SK-N-SH (cell line): ENCODE data around the gene FZD7.

ENCODE experiments used
- EZH2phosphoT487 ChIP-seq: fragments of 200-600 bp; sonication (generic); IDR thresholded peaks from 2 replicates; pipeline ENCODE4 v1.6.1; 2017; ENCODE audit warnings: low read depth, mixed run types, mild to moderate bottlenecking, antibody characterized with exemption, moderate library complexity, borderline replicate concordance
- FOXM1 ChIP-seq: IDR thresholded peaks from 2 replicates; pipeline ENCODE4 v1.4.0; 2012; ENCODE audit warnings: low read depth, mild to moderate bottlenecking
- GABPA ChIP-seq: IDR thresholded peaks from 2 replicates; pipeline ENCODE4 v1.4.0; 2012; ENCODE audit warnings: low read depth, mild to moderate bottlenecking
- MXI1 ChIP-seq: IDR thresholded peaks from 2 replicates; pipeline ENCODE4 v1.6.1; 2012; ENCODE audit warnings: mild to moderate bottlenecking, low read depth, low read length, improper control_type of control experiment
- NRF1 ChIP-seq: IDR thresholded peaks from 2 replicates; pipeline ENCODE4 v1.6.1; 2012; ENCODE audit warnings: low read depth, mild to moderate bottlenecking, low read length
- POLR2AphosphoS5 ChIP-seq: IDR thresholded peaks from 2 replicates; pipeline ENCODE4 v1.6.1; 2012; ENCODE audit warnings: low read depth, low read length
- RFX5 ChIP-seq: IDR thresholded peaks from 2 replicates; pipeline ENCODE4 v1.6.1; 2012; ENCODE audit warnings: mild to moderate bottlenecking, improper control_type of control experiment, low read length
- RXRA ChIP-seq: IDR thresholded peaks from 2 replicates; pipeline ENCODE4 v1.4.0; 2012; ENCODE audit warnings: low read depth, mild to moderate bottlenecking, borderline replicate concordance
- TAF1 ChIP-seq: IDR thresholded peaks from 2 replicates; pipeline ENCODE4 v1.6.1; 2012; ENCODE audit warnings: low read depth, mild to moderate bottlenecking, low read length, moderate library complexity, borderline replicate concordance
- TF ChIP-seq, protein P1 (sequence below): fragments of 200-600 bp; sonication (generic); IDR thresholded peaks from 2 replicates; pipeline ENCODE4 v1.6.1; 2017; ENCODE audit warnings: antibody characterized with exemption, mild to moderate bottlenecking, moderate library complexity
- TF ChIP-seq, protein P2 (sequence below): fragments of 150-350 bp; IDR thresholded peaks from 2 replicates; pipeline ENCODE4 v1.6.1; 2017; ENCODE audit warnings: antibody characterized with exemption, low read length, low read depth, borderline replicate concordance

DNA sequence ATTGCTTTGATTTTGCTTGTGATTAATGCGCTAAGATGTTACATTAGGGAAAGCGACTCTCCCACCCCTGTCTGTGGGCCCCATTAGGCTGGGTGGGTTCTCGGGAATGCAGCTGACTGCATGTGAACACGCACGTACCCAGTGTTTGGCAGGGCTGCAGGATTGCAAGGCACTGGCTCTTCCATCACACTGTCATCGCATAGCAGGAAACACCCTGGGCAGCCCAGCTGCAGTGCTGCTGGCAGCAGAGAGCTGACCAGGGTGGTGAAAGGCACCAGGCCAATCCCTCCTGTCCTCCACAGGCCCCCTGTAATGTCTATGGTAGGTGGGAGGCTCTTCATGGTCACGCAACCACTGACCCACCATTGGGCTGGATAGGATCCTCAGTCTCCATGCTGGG, 34.4 kb upstream of the FZD7 start:
- TF ChIP-seq FOXM1 (no peak), NRF1 (no peak), POLR2AphosphoS5 (no peak), TAF1 (no peak), EZH2phosphoT487 (no peak), RFX5 (no peak), RXRA (no peak), MXI1 (no peak), GABPA (no peak)
- TF ChIP-seq, protein P1, sequence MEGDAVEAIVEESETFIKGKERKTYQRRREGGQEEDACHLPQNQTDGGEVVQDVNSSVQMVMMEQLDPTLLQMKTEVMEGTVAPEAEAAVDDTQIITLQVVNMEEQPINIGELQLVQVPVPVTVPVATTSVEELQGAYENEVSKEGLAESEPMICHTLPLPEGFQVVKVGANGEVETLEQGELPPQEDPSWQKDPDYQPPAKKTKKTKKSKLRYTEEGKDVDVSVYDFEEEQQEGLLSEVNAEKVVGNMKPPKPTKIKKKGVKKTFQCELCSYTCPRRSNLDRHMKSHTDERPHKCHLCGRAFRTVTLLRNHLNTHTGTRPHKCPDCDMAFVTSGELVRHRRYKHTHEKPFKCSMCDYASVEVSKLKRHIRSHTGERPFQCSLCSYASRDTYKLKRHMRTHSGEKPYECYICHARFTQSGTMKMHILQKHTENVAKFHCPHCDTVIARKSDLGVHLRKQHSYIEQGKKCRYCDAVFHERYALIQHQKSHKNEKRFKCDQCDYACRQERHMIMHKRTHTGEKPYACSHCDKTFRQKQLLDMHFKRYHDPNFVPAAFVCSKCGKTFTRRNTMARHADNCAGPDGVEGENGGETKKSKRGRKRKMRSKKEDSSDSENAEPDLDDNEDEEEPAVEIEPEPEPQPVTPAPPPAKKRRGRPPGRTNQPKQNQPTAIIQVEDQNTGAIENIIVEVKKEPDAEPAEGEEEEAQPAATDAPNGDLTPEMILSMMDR, result no peak
- TF ChIP-seq, protein P2, sequence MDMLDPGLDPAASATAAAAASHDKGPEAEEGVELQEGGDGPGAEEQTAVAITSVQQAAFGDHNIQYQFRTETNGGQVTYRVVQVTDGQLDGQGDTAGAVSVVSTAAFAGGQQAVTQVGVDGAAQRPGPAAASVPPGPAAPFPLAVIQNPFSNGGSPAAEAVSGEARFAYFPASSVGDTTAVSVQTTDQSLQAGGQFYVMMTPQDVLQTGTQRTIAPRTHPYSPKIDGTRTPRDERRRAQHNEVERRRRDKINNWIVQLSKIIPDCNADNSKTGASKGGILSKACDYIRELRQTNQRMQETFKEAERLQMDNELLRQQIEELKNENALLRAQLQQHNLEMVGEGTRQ, result no peak
